ENCODE data around the gene C9orf78. TPM values are rescaled to one million over a fixed set of nuclear protein-coding genes. Genes with fewer than 3 reads are reported as not detected.

C9orf78 gene
- total and polyA plus RNA-seq, 9 of the 15 experiments (the other 6 are each of a cell fraction or from before 2014, with no cell fraction given), result 94.6 to 266 (median 202) TPM

DNA sequence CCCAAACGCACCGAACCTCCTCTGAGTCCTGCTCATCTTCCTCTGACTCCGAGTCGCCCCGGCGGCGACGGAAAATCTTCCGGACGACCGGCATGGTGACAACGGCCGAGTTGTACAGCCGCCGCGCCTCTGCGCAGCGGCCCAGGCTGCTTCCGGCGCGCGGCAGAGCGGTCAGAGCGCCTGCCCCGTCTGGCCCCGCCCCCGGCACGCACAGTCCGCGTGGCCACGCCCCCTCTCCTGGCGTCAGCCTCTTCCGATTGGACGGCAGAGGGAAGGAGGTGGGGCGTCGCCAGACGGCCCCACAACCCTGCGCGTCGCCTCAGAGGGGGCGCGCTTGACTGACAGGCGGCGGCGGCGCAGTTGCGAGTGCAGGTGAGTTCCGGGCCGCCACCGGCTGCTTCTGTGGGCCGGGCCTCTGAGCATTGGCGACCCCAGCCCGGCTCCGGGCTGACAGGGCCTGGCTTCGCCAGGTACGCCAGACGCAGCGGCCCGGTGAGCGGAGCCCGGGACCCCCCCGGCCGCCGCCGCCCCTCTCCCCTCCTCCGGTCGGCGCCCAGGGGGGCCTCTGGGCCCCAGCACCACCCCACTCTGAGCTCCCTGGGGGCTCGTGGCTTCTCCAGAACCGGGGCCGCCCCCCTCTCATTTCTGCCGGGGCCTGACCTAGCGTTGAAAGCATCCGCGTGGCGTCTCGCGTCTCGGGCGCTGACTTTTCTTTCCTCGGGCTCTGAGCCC, at the start of gene C9orf78, which contains the start of gene USP20 (continued):
- no peak for TF ChIP-seq PURB (CRISPR knock-in tag; IDR thresholded peaks at IDR 0.05; ENCODE audit: low read depth)
- TF ChIP-seq THAP12 (CRISPR knock-in tag; IDR thresholded peaks at IDR 0.05), result peak; percentile 64
- no peak for TF ChIP-seq ZNF57 (CRISPR knock-in tag; IDR thresholded peaks at IDR 0.05)
- no peak for TF ChIP-seq SNAPC5 (CRISPR knock-in tag; IDR thresholded peaks at IDR 0.05)
- no peak for TF ChIP-seq FOXP1 (CRISPR knock-in tag; IDR thresholded peaks at IDR 0.05)
- no peak for TF ChIP-seq CHCHD3 (CRISPR knock-in tag; IDR thresholded peaks at IDR 0.05)
- TF ChIP-seq BRCA1 (IDR thresholded peaks at IDR 0.05), result no peak
- no peak for TF ChIP-seq BRCA1 (CRISPR knock-in tag; IDR thresholded peaks at IDR 0.05)
- no peak for TF ChIP-seq ZBTB5 (IDR thresholded peaks at IDR 0.05)
- no peak for TF ChIP-seq COPS2 (conservative IDR thresholded peaks at IDR 0.05)
- TF ChIP-seq HIVEP1 (CRISPR knock-in tag; IDR thresholded peaks at IDR 0.05), result 0 out of 2 replicates have a peak, but pooled peaks have one; percentile 15
- TF ChIP-seq ZNF507 (tag; conservative IDR thresholded peaks at IDR 0.05), result no peak
- no peak for TF ChIP-seq FOXA1 (IDR thresholded peaks at IDR 0.05; ENCODE audit: borderline replicate concordance)
- no peak for TF ChIP-seq BACH1 (tag; IDR thresholded peaks at IDR 0.05)
- TF ChIP-seq CHD2 (IDR thresholded peaks at IDR 0.05; ENCODE audit: low read depth, low read length), result no peak; the same call in 1 of the 2 replicates
- peak; percentile 84 for TF ChIP-seq POLR2AphosphoS5 (IDR thresholded peaks at IDR 0.05; ENCODE audit: control insufficient read depth, insufficient read depth, low read depth, low read length)
- TF ChIP-seq KLF16 (IDR thresholded peaks at IDR 0.05), result no peak
- peak; percentile 68; the same call in 1 of the 2 replicates for TF ChIP-seq ZKSCAN1 (IDR thresholded peaks at IDR 0.05; ENCODE audit: low read depth, low read length)
- TF ChIP-seq, protein P1, sequence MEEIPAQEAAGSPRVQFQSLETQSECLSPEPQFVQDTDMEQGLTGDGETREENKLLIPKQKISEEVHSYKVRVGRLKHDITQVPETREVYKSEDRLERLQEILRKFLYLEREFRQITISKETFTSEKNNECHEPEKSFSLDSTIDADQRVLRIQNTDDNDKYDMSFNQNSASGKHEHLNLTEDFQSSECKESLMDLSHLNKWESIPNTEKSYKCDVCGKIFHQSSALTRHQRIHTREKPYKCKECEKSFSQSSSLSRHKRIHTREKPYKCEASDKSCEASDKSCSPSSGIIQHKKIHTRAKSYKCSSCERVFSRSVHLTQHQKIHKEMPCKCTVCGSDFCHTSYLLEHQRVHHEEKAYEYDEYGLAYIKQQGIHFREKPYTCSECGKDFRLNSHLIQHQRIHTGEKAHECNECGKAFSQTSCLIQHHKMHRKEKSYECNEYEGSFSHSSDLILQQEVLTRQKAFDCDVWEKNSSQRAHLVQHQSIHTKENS (CRISPR knock-in tag; IDR thresholded peaks at IDR 0.05), result no peak
- 0 out of 2 replicates have a peak, but pooled peaks have one; percentile 24 for TF ChIP-seq ZNF224 (CRISPR knock-in tag; IDR thresholded peaks at IDR 0.05)
- TF ChIP-seq MTA3 (IDR thresholded peaks at IDR 0.05; ENCODE audit: borderline replicate concordance), result peak; percentile 80
- TF ChIP-seq BRF1 (IDR thresholded peaks at IDR 0.05; ENCODE audit: borderline replicate concordance, extremely low read depth, insufficient read length), result no peak
- TF ChIP-seq FOXM1 (IDR thresholded peaks at IDR 0.05; ENCODE audit: low read depth), result no peak
- TF ChIP-seq FOXM1 (CRISPR knock-in tag; IDR thresholded peaks at IDR 0.05; ENCODE audit: low read depth), result peak; percentile 55; the same call in 1 of the 2 replicates
- 0 out of 2 replicates have a peak, but pooled peaks have one; percentile 14 for TF ChIP-seq ZEB2 (IDR thresholded peaks at IDR 0.05)
- TF ChIP-seq SRSF7 (optimal IDR thresholded peaks at IDR 0.05; ENCODE audit: low read depth, low read length), result no peak
